NCI-H1436 treated with DMSO at 0.1 percent for 48 hours (cell line): ENCODE measurements around the gene CYB561D1.

Experiments
- DNase-seq: peaks from one replicate; lab custom pipeline; 2025; lab: John Stamatoyannopoulos, UW

Gene CYB561D1

GRCh38 chr1:109501644-109502363 lies 7.9 kb downstream of the CYB561D1 start:
- no peak for DNase-seq

- DNase-seq = no peak
Measured at GRCh38 chr1:109502364-109502851, 8.5 kb downstream of the CYB561D1 start.

GRCh38 chr1:109503935-109504334 lies 10.0 kb downstream of the CYB561D1 start:
- DNase-seq = no peak

GRCh38 chr1:109504974-109505373 lies 11.1 kb downstream of the CYB561D1 start:
- no peak for DNase-seq

- no peak for DNase-seq
Measured at GRCh38 chr1:109508001-109508872, 14.3 kb downstream of the CYB561D1 start.

GRCh38 chr1:109508873-109509175 lies 14.9 kb downstream of the CYB561D1 start:
- no peak for DNase-seq

GRCh38 chr1:109509176-109510134 lies 15.6 kb downstream of the CYB561D1 start, which contains the start of gene AMIGO1:
Gene AMIGO1, minus strand, starts transcription at chr1:109509727. Its CDS starts 815 bp downstream, at chr1:109508912.
- DNase-seq = no peak

- no peak for DNase-seq
Measured at GRCh38 chr1:109513110-109513710, 19.3 kb downstream of the CYB561D1 start.

- DNase-seq = no peak
Measured at GRCh38 chr1:109514846-109515245, 21.0 kb downstream of the CYB561D1 start.

GRCh38 chr1:109516872-109517271 lies 23.0 kb downstream of the CYB561D1 start:
- DNase-seq = no peak

GRCh38 chr1:109517337-109517736 lies 23.4 kb downstream of the CYB561D1 start:
- DNase-seq = no peak

- no peak for DNase-seq
Measured at GRCh38 chr1:109521002-109521951, 27.4 kb downstream of the CYB561D1 start.

- DNase-seq = no peak
Measured at GRCh38 chr1:109522026-109522425, 28.1 kb downstream of the CYB561D1 start.

GRCh38 chr1:109523706-109524105 lies 29.8 kb downstream of the CYB561D1 start:
- no peak for DNase-seq

- DNase-seq = no peak
Measured at GRCh38 chr1:109527098-109527811, 33.4 kb downstream of the CYB561D1 start.

- no peak for DNase-seq
Measured at GRCh38 chr1:109527846-109528695, 34.2 kb downstream of the CYB561D1 start.

GRCh38 chr1:109528712-109529111 lies 34.8 kb downstream of the CYB561D1 start:
- no peak for DNase-seq

- DNase-seq = no peak
Measured at GRCh38 chr1:109529881-109530456, 36.1 kb downstream of the CYB561D1 start.
